NCI-H2196 (cell line): Measurements from ENCODE around the gene FGA.

Source experiments
- DNase-seq: peaks from one replicate; lab custom pipeline; 2025; ENCODE audit not compliant: unreplicated experiment; lab: John Stamatoyannopoulos, UW

The FGA gene

GRCh38 chr4:154542271-154542879 lies 48.2 kb downstream of the FGA start:
- DNase-seq = no peak
